Panc1 (cell line): ENCODE measurements around the gene SLC37A1.

Experiments
- POLR2AphosphoS5 ChIP-seq: IDR thresholded peaks from 2 replicates; pipeline ENCODE4 v1.6.1; 2012; ENCODE audit warnings: mild to moderate bottlenecking, low read depth, low read length, moderate library complexity
- TF ChIP-seq, protein P1 (sequence below): fragments of 450-650 bp; IDR thresholded peaks from 2 replicates; pipeline ENCODE4 v1.5.1; 2017; ENCODE audit warnings: mild to moderate bottlenecking
- TF ChIP-seq, protein P2 (sequence below), 2 experiments: IDR thresholded peaks; 2 replicates each; pipeline ENCODE4 v1.6.1; 2011 to 2012; ENCODE audit warnings: low read depth in 2 of 2, control low read depth in 1 of 2, low read length in 1 of 2, mild to moderate bottlenecking in 1 of 2, moderate library complexity in 1 of 2; ENCODE audit not compliant: insufficient read depth in 1 of 2

DNA sequence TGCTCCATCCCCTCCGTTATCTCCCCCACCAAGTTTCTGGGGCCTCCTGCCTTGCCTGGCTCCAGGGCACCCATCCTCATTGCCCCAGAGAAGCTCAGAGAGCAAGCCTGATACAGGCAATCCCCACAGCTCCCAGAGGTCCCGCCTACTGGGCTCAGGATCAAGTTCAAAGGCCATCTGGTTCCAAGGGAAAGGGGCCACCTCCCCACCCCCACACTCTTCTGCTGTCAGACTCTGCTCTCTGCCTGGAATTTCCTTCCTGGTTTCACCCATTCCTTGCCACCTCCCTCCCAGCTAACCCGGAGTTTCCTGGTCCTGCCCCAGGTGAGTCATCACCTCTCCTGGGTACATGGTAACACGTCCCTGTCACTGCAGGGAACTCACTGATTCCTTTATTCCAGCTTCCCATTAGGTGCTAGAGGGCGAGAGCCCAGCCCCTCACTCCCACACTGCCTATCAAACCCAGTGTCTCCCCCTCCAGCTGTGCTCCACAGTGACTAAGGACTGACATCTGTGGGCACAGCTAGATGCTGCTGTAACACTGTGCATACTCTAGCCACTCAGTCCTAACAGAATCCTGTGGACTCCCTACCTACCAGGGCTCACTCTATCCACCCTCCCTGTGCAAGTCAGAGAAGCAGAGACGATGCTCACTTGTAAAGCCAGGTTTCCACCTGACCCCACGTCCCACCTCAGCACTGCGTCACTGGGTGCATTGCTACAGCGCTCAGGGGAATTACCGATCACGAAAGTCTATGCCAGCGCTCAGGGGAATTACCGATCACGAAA is 39.4 kb upstream of the SLC37A1 start:
- no peak for TF ChIP-seq POLR2AphosphoS5
- TF ChIP-seq, protein P1, sequence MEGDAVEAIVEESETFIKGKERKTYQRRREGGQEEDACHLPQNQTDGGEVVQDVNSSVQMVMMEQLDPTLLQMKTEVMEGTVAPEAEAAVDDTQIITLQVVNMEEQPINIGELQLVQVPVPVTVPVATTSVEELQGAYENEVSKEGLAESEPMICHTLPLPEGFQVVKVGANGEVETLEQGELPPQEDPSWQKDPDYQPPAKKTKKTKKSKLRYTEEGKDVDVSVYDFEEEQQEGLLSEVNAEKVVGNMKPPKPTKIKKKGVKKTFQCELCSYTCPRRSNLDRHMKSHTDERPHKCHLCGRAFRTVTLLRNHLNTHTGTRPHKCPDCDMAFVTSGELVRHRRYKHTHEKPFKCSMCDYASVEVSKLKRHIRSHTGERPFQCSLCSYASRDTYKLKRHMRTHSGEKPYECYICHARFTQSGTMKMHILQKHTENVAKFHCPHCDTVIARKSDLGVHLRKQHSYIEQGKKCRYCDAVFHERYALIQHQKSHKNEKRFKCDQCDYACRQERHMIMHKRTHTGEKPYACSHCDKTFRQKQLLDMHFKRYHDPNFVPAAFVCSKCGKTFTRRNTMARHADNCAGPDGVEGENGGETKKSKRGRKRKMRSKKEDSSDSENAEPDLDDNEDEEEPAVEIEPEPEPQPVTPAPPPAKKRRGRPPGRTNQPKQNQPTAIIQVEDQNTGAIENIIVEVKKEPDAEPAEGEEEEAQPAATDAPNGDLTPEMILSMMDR, result no peak
- TF ChIP-seq, protein P2, sequence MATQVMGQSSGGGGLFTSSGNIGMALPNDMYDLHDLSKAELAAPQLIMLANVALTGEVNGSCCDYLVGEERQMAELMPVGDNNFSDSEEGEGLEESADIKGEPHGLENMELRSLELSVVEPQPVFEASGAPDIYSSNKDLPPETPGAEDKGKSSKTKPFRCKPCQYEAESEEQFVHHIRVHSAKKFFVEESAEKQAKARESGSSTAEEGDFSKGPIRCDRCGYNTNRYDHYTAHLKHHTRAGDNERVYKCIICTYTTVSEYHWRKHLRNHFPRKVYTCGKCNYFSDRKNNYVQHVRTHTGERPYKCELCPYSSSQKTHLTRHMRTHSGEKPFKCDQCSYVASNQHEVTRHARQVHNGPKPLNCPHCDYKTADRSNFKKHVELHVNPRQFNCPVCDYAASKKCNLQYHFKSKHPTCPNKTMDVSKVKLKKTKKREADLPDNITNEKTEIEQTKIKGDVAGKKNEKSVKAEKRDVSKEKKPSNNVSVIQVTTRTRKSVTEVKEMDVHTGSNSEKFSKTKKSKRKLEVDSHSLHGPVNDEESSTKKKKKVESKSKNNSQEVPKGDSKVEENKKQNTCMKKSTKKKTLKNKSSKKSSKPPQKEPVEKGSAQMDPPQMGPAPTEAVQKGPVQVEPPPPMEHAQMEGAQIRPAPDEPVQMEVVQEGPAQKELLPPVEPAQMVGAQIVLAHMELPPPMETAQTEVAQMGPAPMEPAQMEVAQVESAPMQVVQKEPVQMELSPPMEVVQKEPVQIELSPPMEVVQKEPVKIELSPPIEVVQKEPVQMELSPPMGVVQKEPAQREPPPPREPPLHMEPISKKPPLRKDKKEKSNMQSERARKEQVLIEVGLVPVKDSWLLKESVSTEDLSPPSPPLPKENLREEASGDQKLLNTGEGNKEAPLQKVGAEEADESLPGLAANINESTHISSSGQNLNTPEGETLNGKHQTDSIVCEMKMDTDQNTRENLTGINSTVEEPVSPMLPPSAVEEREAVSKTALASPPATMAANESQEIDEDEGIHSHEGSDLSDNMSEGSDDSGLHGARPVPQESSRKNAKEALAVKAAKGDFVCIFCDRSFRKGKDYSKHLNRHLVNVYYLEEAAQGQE (IDR thresholded peaks at IDR 0.05; ENCODE audit: insufficient read depth in 1 of 2, low read depth in 2 of 2, low read length in 1 of 2), result no peak
